Bronchial epithelial cell (primary cell): Measurements from ENCODE around the gene MSANTD2. TPM values are rescaled to one million over a fixed set of nuclear protein-coding genes. Genes with fewer than 3 reads are reported as not detected.

Experiments
- DNase-seq: peaks from one replicate; pipeline ENCODE4 v3.0.0-alpha.2; 2010; ENCODE audit warnings: low read depth
- FAIRE-seq: peaks from 2 replicates; lab custom pipeline; 2011; peaks lifted over from hg19 to GRCh38; lab: Jason Lieb, UNC
- H3K27me3 ChIP-seq: 2 replicates; pipeline ENCODE4 v1.5.1; 2011; ENCODE audit warnings: low read length; ENCODE audit not compliant: control insufficient read depth, insufficient read depth
- H3K36me3 ChIP-seq: 2 replicates; pipeline ENCODE4 v1.5.1; 2011; ENCODE audit warnings: low read length; ENCODE audit not compliant: control insufficient read depth, insufficient read depth
- H3K4me3 ChIP-seq: 2 replicates; pipeline ENCODE4 v1.5.1; 2011; ENCODE audit warnings: mild to moderate bottlenecking, low read depth, low read length, control low read depth
- total RNA-seq: library from RNA; depleted of rRNA; stranded (reverse); fragments of >200 nt; gene quantifications from 2 replicates; pipeline ENCODE4 v1.2.1, GENCODE V29; 2014
- TF ChIP-seq, protein P1 (sequence below): IDR thresholded peaks from 2 replicates; pipeline ENCODE4 v1.5.1; 2011; ENCODE audit warnings: mild to moderate bottlenecking, moderate library complexity, low read length, control low read depth, inconsistent platforms; ENCODE audit not compliant: insufficient read depth, severe bottlenecking

Gene MSANTD2
- total RNA-seq, 1 donor from 2014 or later, result 2.9 TPM

DNA sequence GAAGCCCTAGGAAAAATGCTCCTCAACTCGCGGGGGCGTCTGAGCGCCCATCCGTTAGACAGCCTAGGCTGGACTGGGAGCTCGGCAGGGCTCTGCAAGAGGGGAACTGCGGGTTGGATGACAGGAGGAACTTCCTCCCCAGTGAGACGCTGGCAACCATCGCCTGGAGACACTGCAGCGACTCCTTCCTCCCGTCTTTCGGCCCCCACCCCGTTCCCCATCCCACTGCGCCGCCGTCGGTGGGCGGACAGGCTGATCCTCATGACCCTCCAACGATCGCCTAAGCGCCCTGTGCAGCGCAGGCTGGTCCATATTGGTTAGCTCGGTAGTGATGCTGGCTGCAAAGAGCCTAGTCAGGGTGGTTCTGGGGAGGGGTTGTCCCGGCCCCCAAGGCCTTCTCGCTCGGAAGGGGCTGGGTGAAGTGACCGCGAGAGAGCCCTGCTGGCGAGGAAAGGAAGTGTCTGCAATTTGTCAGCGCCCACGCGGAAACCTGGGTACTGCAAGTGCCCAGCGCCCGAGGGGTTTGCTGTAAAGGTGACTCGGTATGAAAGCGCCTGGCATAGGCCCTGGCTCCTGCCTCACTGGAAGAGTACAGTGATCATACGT is 59.8 kb downstream of the MSANTD2 start:
- DNase-seq (no peak), FAIRE-seq (no peak)
- Histone ChIP-seq H3K4me3 (peak overlapping the region; percentile 42), H3K27me3 (no peaks in the 10 kb centered on the region), H3K36me3 (no peaks in the 10 kb centered on the region)
- TF ChIP-seq, protein P1, sequence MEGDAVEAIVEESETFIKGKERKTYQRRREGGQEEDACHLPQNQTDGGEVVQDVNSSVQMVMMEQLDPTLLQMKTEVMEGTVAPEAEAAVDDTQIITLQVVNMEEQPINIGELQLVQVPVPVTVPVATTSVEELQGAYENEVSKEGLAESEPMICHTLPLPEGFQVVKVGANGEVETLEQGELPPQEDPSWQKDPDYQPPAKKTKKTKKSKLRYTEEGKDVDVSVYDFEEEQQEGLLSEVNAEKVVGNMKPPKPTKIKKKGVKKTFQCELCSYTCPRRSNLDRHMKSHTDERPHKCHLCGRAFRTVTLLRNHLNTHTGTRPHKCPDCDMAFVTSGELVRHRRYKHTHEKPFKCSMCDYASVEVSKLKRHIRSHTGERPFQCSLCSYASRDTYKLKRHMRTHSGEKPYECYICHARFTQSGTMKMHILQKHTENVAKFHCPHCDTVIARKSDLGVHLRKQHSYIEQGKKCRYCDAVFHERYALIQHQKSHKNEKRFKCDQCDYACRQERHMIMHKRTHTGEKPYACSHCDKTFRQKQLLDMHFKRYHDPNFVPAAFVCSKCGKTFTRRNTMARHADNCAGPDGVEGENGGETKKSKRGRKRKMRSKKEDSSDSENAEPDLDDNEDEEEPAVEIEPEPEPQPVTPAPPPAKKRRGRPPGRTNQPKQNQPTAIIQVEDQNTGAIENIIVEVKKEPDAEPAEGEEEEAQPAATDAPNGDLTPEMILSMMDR, result peak; percentile 40

DNA sequence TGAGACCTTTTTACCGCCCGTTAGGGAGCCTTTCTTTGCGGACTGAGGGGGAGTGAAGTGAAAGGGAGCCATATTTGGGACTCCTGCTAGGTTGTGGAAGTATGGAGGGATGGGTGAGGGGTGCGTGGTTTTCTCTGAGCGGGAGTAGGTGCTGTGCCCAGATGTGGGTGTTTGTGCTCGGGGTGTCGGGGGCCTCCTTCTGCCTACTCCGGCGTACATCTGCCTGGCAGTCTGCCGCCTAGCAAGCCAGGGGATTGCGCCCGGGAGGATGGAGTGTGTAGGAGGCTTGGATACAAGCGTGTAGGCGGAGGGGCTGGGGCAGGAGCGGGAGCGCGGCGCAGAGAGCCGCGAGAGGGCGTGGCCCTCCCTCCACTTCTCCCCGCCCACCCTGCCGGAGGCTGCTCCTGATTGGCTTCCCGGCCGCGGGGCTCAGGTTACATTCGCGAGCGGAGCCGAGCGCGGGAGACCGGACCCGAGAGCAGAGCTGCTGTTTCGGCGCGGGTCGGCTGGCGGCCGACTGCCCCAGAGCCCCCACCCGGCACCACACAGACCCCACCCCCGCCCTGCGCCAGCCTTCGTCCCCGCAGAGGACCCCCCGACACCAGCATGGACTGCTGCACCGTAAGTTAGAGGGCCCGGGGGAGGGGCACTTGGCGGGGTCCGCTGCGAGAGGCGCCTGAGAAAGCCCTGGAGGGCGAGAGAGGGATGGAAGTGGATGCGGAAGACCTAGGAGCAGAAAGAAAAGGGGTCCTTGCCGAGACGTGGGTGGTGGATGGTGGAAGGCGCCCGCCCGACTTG is 60.5 kb downstream of the MSANTD2 start, which contains the start of gene NRGN:
NRGN (plus strand) TSS at position 464 of the 798 bp plus-strand sequence; CDS start at position 607, 143 bp downstream.
- peak; percentile 74 for DNase-seq
- TF ChIP-seq, protein P1, result no peak

DNA sequence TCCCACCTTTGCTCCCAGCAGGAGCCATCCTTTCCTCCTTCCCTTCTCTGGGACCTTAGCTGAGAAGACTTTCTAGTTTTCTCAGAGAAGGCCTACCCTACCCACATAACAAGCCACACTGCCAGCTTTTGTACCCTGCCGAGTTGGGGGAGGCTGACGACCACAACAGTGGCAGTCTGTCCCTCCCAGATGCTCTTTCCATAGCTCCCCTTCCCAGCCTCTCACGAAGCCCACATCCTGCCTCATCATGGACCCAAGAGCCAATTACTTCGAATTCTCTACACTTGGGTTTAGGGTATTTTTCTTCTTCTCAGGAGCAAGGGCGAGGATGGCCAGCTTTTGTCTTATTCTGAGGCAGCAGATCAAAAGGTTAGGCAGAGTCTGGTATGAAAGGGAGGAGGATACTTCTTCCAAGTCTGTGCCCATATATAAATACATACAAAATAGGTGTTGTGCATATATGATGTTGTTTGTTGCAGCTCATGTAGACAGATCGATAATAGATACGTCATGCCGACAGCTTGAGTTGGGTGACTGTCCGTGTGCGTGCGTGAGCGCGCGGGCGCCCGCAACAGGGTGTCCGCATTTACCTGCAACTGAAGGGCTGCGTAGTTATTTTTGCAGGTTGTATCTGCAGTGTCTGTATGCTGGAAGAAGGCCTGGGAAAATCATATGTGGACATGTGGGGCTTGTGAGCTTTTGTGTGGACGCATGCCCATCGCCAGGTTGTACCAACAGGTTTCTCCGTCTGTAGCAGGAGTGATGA is 61.3 kb downstream of the MSANTD2 start:
- H3K4me3 ChIP-seq, result no peak overlapping the region
- H3K36me3 ChIP-seq, result no peaks in the 10 kb centered on the region
- TF ChIP-seq, protein P1, result no peak
- FAIRE-seq (no peak), DNase-seq (no peak)
- H3K27me3 ChIP-seq, result no peaks in the 10 kb centered on the region

More for the DNA sequence above, 60.5 kb downstream of the MSANTD2 start, which contains the start of gene NRGN:
- peak within 1 kb of the TSS; percentile 42 for H3K4me3 ChIP-seq
- FAIRE-seq, result no peak
- no peaks in the 10 kb centered on the region for H3K36me3 ChIP-seq
- no peaks in the 10 kb centered on the region for H3K27me3 ChIP-seq

DNA sequence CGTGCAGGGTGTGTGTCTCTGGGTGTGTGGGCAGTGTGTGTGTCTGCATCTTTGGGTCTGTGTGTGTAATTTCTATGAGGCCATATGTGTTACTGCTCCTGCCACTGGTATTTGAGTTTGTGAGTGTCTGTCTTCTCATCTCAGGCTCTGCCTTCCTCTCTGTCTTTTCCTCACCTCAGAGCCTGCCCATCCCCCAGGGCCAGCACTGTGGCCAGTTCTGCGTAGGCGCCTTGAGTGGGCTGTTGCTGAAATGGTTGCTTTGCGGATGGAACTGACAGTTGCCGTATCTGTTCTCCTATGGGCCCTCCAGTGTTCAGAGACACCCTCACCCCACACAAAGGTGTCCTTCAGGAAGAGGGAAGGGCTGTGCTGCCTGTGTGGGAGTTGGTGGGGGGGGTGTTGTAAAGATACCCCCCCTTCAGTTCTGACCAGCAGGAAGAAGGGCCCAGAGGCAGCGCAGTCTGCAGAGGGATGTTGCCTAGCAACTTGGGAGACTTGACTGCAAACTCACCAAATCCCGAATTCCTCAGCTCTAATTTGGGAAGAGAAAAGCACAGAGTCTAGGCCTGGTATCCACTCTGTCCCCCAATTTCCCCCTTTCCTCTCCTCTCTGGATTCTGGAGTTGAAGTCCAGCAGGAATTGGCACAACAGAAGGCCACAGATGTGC is 62.4 kb downstream of the MSANTD2 start:
- no peak overlapping the region for H3K4me3 ChIP-seq
- no peaks in the 10 kb centered on the region for H3K27me3 ChIP-seq

DNA sequence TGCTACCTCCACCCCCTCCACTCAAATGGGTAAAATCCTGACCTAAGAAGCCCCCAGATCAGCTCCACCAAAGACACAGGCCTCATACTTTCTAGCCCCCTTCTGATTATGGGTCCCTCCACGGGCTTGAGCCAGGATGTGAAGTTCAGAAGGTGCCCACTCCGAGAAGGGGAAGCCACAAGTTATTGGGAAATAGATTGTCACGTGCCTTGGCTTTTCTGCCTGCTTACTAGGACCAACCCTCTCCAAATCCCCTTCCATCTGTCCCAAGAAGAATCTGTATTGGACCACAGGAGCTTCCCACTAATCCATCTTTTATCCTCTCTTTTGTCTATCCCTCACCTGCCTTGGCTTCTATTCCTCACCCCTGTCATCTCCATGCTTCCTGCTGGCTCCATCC is 63.5 kb downstream of the MSANTD2 start:
- Histone ChIP-seq H3K36me3 (no peaks in the 10 kb centered on the region), H3K27me3 (no peaks in the 10 kb centered on the region), H3K4me3 (no peak overlapping the region)
- TF ChIP-seq, protein P1, result no peak
- no peak for DNase-seq
- FAIRE-seq, result no peak

More for the DNA sequence above, 62.4 kb downstream of the MSANTD2 start:
- FAIRE-seq, result peak; percentile 68
- TF ChIP-seq, protein P1, result no peak
- DNase-seq, result no peak
- no peaks in the 10 kb centered on the region for H3K36me3 ChIP-seq
